NCI-H82 (cell line): ENCODE data around the gene ZNF786.

Experiments
- DNase-seq: peaks from one replicate; lab custom pipeline; 2025; lab: John Stamatoyannopoulos, UW

The ZNF786 gene

GRCh38 chr7:149028346-149029109 lies 62.0 kb downstream of the ZNF786 start, which contains the start of gene PDIA4:
PDIA4 (minus strand) TSS chr7:149028505; CDS start chr7:149028408, 97 bp downstream.
- DNase-seq = peak; percentile 99

- peak; percentile 43 for DNase-seq
Measured at GRCh38 chr7:149027611-149028345, 62.7 kb downstream of the ZNF786 start.

GRCh38 chr7:149027055-149027454 lies 63.5 kb downstream of the ZNF786 start:
- no peak for DNase-seq

- no peak for DNase-seq
Measured at GRCh38 chr7:149023662-149024061, 66.9 kb downstream of the ZNF786 start.

- no peak for DNase-seq
Measured at GRCh38 chr7:149022756-149023360, 67.7 kb downstream of the ZNF786 start.

- no peak for DNase-seq
Measured at GRCh38 chr7:149021725-149022062, 68.8 kb downstream of the ZNF786 start.

GRCh38 chr7:149020483-149020882 lies 70.0 kb downstream of the ZNF786 start:
- no peak for DNase-seq
